Measurements from ENCODE around the gene PNKD. TPM values are rescaled to one million over a fixed set of nuclear protein-coding genes. Genes with fewer than 3 reads are reported as not detected.
A peak's percentile ranks its signal among the peaks of the same experiment; 100 is the strongest.

The PNKD gene
- total RNA-seq, 1 experiment from 2014 or later, result 49.8 TPM

- ATAC-seq, result no peak
- ChIA-PET POLR2A (interaction anchor here (1.3 kb wide), 1 partner anchor 19 kb away, joined by 3 read pairs; no protein-coding TSS in a partner anchor), CTCF (interaction anchor here (0.8 to 1.6 kb wide), 6 partner anchors 11 to 98 kb away, joined by 3 to 11 read pairs (median 4); partner anchors contain the start of genes AAMP, CATIP and PNKD)
- Mint-ChIP-seq H3K27me3 (ENCODE audit: low read depth) (no peaks in the 10 kb centered on the region), H3K9me3 (no peaks in the 10 kb centered on the region), H3K4me3 (peak overlapping the region; percentile 77), H3K27ac (no peak overlapping the region), H3K36me3 (no peaks in the 10 kb centered on the region), H3K4me1 (peaks cover 6% of the 10 kb centered on the region; the same call in 1 of the 2 replicates)
- TF ChIP-seq KAT7 (CRISPR knock-in tag; IDR thresholded peaks at IDR 0.05; ENCODE audit: borderline replicate concordance) (no peak), ZNF423 (CRISPR knock-in tag; IDR thresholded peaks at IDR 0.05) (no peak), SMAD3 (CRISPR knock-in tag; IDR thresholded peaks at IDR 0.05; ENCODE audit: borderline replicate concordance) (no peak), TEAD4 (CRISPR knock-in tag; IDR thresholded peaks at IDR 0.05) (no peak), NFE2L1 (CRISPR knock-in tag; IDR thresholded peaks at IDR 0.05) (no peak), ERG (CRISPR knock-in tag; IDR thresholded peaks at IDR 0.05) (0 out of 2 replicates have a peak, but pooled peaks have one; percentile 27), GTF2I (CRISPR knock-in tag; conservative IDR thresholded peaks at IDR 0.05) (peak; percentile 96), GRHL2 (CRISPR knock-in tag; IDR thresholded peaks at IDR 0.05; ENCODE audit: insufficient replicate concordance, severe bottlenecking) (no peak)
- no peak for DNase-seq (ENCODE audit: low spot score)
Observed at GRCh38 chr2:218368150-218368528, 97.8 kb downstream of the PNKD start.

- ChIA-PET CTCF (interaction anchor here (0.8 to 1.5 kb wide), 4 partner anchors 12 to 98 kb away, joined by 3 to 11 read pairs (median 6); partner anchors contain the start of genes AAMP, CATIP and PNKD), POLR2A (no interaction called here)
- peak; percentile 54 for ATAC-seq
- Mint-ChIP-seq H3K9me3 (no peaks in the 10 kb centered on the region), H3K4me3 (peak overlapping the region; percentile 77), H3K27me3 (ENCODE audit: low read depth) (no peaks in the 10 kb centered on the region), H3K36me3 (no peaks in the 10 kb centered on the region), H3K4me1 (peaks cover 6% of the 10 kb centered on the region; the same call in 1 of the 2 replicates), H3K27ac (no peak overlapping the region)
- DNase-seq (ENCODE audit: low spot score), result peak; percentile 47
- TF ChIP-seq TEAD4 (CRISPR knock-in tag; IDR thresholded peaks at IDR 0.05) (no peak), PREB (CRISPR knock-in tag; IDR thresholded peaks at IDR 0.05; ENCODE audit: borderline replicate concordance) (no peak), TP53 (CRISPR knock-in tag; IDR thresholded peaks at IDR 0.05) (no peak), ELF4 (CRISPR knock-in tag; IDR thresholded peaks at IDR 0.05; ENCODE audit: low read depth) (no peak), GABPB1 (CRISPR knock-in tag; IDR thresholded peaks at IDR 0.05) (no peak), PRRX2 (CRISPR knock-in tag; IDR thresholded peaks at IDR 0.05) (no peak), ESRRA (CRISPR knock-in tag; IDR thresholded peaks at IDR 0.05; ENCODE audit: borderline replicate concordance) (no peak), NFATC4 (CRISPR knock-in tag; IDR thresholded peaks at IDR 0.05) (no peak), STAT6 (CRISPR knock-in tag; conservative IDR thresholded peaks at IDR 0.05; ENCODE audit: low read depth) (no peak), FOXK1 (CRISPR knock-in tag; IDR thresholded peaks at IDR 0.05) (no peak), PRDM15 (CRISPR knock-in tag; IDR thresholded peaks at IDR 0.05) (no peak), E2F5 (CRISPR knock-in tag; IDR thresholded peaks at IDR 0.05) (no peak), E2F4 (CRISPR knock-in tag; IDR thresholded peaks at IDR 0.05; ENCODE audit: borderline replicate concordance, low read depth) (no peak), ZNF317 (CRISPR knock-in tag; IDR thresholded peaks at IDR 0.05; ENCODE audit: borderline replicate concordance, low read depth) (no peak), NFE2L1 (CRISPR knock-in tag; IDR thresholded peaks at IDR 0.05) (no peak), HMGA2 (CRISPR knock-in tag; IDR thresholded peaks at IDR 0.05) (no peak), GTF2I (CRISPR knock-in tag; conservative IDR thresholded peaks at IDR 0.05) (no peak), ZNF138 (CRISPR knock-in tag; conservative IDR thresholded peaks at IDR 0.05) (no peak), SMAD4 (CRISPR knock-in tag; IDR thresholded peaks at IDR 0.05) (no peak), SMAD3 (CRISPR knock-in tag; IDR thresholded peaks at IDR 0.05; ENCODE audit: borderline replicate concordance) (no peak)
Observed at GRCh38 chr2:218368621-218369153, 98.4 kb downstream of the PNKD start.

All from WTC11 (cell line).